ENCODE results near the gene PLA2G12A.

Gene PLA2G12A

GRCh38 chr4:109729117-109729717 is 653 bp downstream of the PLA2G12A start:
- no peak for TF ChIP-seq CTCF (IDR thresholded peaks at IDR 0.05; ENCODE audit: borderline replicate concordance, control extremely low read depth, extremely low read depth, insufficient read depth, missing control alignments)
- in situ Hi-C loops (cut with MboI; ENCODE audit: low sequenced_read_pairs, unreplicated experiment), result no loop called here
- DNase-seq (ENCODE audit: low spot score), result peak; percentile 16

- in situ Hi-C loops (cut with MboI; ENCODE audit: low sequenced_read_pairs, unreplicated experiment), result no loop called here
- DNase-seq (ENCODE audit: low spot score), result no peak
- TF ChIP-seq CTCF (IDR thresholded peaks at IDR 0.05; ENCODE audit: borderline replicate concordance, control extremely low read depth, extremely low read depth, insufficient read depth, missing control alignments), result no peak
Observed at GRCh38 chr4:109728385-109728784, 1.5 kb downstream of the PLA2G12A start.

GRCh38 chr4:109723110-109723509 is 6.8 kb downstream of the PLA2G12A start:
- DNase-seq (ENCODE audit: low spot score), result no peak
- no peak for TF ChIP-seq CTCF (IDR thresholded peaks at IDR 0.05; ENCODE audit: borderline replicate concordance, control extremely low read depth, extremely low read depth, insufficient read depth, missing control alignments)
- in situ Hi-C loops (cut with MboI; ENCODE audit: low sequenced_read_pairs, unreplicated experiment), result no loop called here

- no peak for DNase-seq (ENCODE audit: low spot score)
- in situ Hi-C loops (cut with MboI; ENCODE audit: low sequenced_read_pairs, unreplicated experiment), result no loop called here
- TF ChIP-seq CTCF (IDR thresholded peaks at IDR 0.05; ENCODE audit: borderline replicate concordance, control extremely low read depth, extremely low read depth, insufficient read depth, missing control alignments), result no peak
Observed at GRCh38 chr4:109722357-109722756, 7.5 kb downstream of the PLA2G12A start.

GRCh38 chr4:109721033-109721432 is 8.8 kb downstream of the PLA2G12A start:
- TF ChIP-seq CTCF (IDR thresholded peaks at IDR 0.05; ENCODE audit: borderline replicate concordance, control extremely low read depth, extremely low read depth, insufficient read depth, missing control alignments), result no peak
- DNase-seq (ENCODE audit: low spot score), result no peak
- in situ Hi-C loops (cut with MboI; ENCODE audit: low sequenced_read_pairs, unreplicated experiment), result no loop called here

- TF ChIP-seq CTCF (IDR thresholded peaks at IDR 0.05; ENCODE audit: borderline replicate concordance, control extremely low read depth, extremely low read depth, insufficient read depth, missing control alignments), result no peak
- in situ Hi-C loops (cut with MboI; ENCODE audit: low sequenced_read_pairs, unreplicated experiment), result no loop called here
- no peak for DNase-seq (ENCODE audit: low spot score)
Observed at GRCh38 chr4:109719604-109720003, 10.3 kb downstream of the PLA2G12A start.
